Breast epithelium (tissue), 4 donors: Measurements from ENCODE around the gene TRPC4AP. TPM values are rescaled to one million over a fixed set of nuclear protein-coding genes. Genes with fewer than 3 reads are reported as not detected.
A peak's percentile ranks its signal among the peaks of the same experiment; 100 is the strongest.
"Not testable (repeated sequence)": the region's sequence is repeated elsewhere in the genome, so short reads cannot be mapped to it uniquely, and the experiment has no call there.

Source experiments
- DNase-seq, 2 donors: peaks; one replicate each; pipeline ENCODE4 v3.0.0-alpha.2; 2019; ENCODE audit warnings: low spot score in 2 of 2
- H3K27ac ChIP-seq, 2 donors: fragments of 200-600 bp; sonication (generic) in 1 of 2; one replicate each; pipeline ENCODE4 v1.5.1; 2016 to 2019; ENCODE audit warnings: mild to moderate bottlenecking in 1 of 2
- H3K27me3 ChIP-seq, 2 donors: fragments of 200-600 bp; sonication (generic) in 1 of 2; one replicate each; pipeline versions ENCODE4 v1.5.1 to v1.6.0; 2017 to 2019; ENCODE audit warnings: control low read depth in 1 of 2, mild to moderate bottlenecking in 1 of 2
- H3K36me3 ChIP-seq: fragments of 200-600 bp; one replicate; pipeline ENCODE4 v1.5.1; 2019
- H3K4me1 ChIP-seq, 2 donors: fragments of 200-600 bp; sonication (generic); one replicate each; pipeline ENCODE4 v1.5.1; 2016 to 2019; ENCODE audit warnings: control low read depth in 1 of 2
- H3K4me3 ChIP-seq, 3 donors: fragments of 200-600 bp; sonication (generic); 1 replicate in 2 of 3; 2 replicates in 1 of 3; pipeline ENCODE4 v1.5.1; 2016 to 2019; ENCODE audit warnings: mild to moderate bottlenecking in 3 of 3, moderate library complexity in 2 of 3
- H3K9me3 ChIP-seq, 2 donors: fragments of 200-600 bp; sonication (generic) in 1 of 2; one replicate each; pipeline ENCODE4 v1.5.1; 2016 to 2019; ENCODE audit warnings: control low read depth in 1 of 2
- POLR2A ChIP-seq: fragments of 450-650 bp; IDR thresholded peaks from one replicate; pipeline ENCODE4 v1.6.1; 2016; ENCODE audit warnings: antibody characterized with exemption, mild to moderate bottlenecking, moderate library complexity
- POLR2AphosphoS5 ChIP-seq, 3 donors: sonication (generic); formaldehyde crosslinking; IDR thresholded peaks; one replicate each; pipeline ENCODE4 v1.6.1; 2017; ENCODE audit warnings: antibody characterized with exemption in 3 of 3
- intact Hi-C: fragments of 100-400 bp; cut with DNase I; formaldehyde crosslinking; loops from one replicate; pipeline ENCODE4 v1.15.1; 2023; ENCODE audit warnings: low total_unique reads
- total RNA-seq, 3 donors: library from RNA; depleted of rRNA; stranded (reverse); fragments of >200 nt; gene quantifications; one replicate each; pipeline ENCODE4 v1.1.0, GENCODE V29; 2016
- TF ChIP-seq, protein P1 (sequence below), 3 donors: fragments of 450-650 bp; IDR thresholded peaks; one replicate each; pipeline ENCODE4 v1.5.1; 2016 to 2017; ENCODE audit warnings: antibody characterized with exemption in 3 of 3, mild to moderate bottlenecking in 3 of 3, moderate library complexity in 3 of 3

Gene TRPC4AP
- total RNA-seq, 3 donors from 2014 or later: 62.6 to 71.7 (median 69.5) TPM

DNA sequence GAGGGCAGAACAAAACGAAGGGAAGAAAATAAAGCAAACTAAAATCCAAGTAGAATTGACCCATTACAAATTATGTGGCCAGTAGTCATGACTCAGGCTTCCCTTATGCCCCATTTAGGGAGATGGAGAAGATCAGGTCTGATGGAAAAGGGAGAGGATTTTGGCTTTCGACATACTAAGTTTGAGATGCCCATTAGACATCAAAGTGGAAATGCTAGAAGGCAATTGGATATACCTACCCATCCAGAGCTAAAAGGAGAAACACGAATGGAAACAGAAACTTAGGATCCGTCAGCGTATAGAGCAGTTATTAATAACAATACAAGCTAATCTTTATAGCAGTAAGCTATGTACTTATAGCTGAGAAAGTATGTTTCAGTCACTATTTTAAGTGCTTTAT lies 4.8 kb downstream of the TRPC4AP start:
- intact Hi-C loops: no loop called here
- no peak for DNase-seq
- peaks cover 0 to 11% of the 10 kb centered on the region in 2 donors for H3K4me1 ChIP-seq
- TF ChIP-seq, protein P1, sequence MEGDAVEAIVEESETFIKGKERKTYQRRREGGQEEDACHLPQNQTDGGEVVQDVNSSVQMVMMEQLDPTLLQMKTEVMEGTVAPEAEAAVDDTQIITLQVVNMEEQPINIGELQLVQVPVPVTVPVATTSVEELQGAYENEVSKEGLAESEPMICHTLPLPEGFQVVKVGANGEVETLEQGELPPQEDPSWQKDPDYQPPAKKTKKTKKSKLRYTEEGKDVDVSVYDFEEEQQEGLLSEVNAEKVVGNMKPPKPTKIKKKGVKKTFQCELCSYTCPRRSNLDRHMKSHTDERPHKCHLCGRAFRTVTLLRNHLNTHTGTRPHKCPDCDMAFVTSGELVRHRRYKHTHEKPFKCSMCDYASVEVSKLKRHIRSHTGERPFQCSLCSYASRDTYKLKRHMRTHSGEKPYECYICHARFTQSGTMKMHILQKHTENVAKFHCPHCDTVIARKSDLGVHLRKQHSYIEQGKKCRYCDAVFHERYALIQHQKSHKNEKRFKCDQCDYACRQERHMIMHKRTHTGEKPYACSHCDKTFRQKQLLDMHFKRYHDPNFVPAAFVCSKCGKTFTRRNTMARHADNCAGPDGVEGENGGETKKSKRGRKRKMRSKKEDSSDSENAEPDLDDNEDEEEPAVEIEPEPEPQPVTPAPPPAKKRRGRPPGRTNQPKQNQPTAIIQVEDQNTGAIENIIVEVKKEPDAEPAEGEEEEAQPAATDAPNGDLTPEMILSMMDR (IDR thresholded peaks at IDR 0.05): no peak
- no peak for TF ChIP-seq POLR2A
- no peak for TF ChIP-seq POLR2AphosphoS5 (IDR thresholded peaks at IDR 0.05)
- H3K27ac ChIP-seq: peak overlapping the region; percentile 4 to 43
- no peaks in the 10 kb centered on the region for H3K27me3 ChIP-seq
- H3K4me3 ChIP-seq: no peak overlapping the region
- no peaks in the 10 kb centered on the region for H3K36me3 ChIP-seq
- no peaks in the 10 kb centered on the region for H3K9me3 ChIP-seq

DNA sequence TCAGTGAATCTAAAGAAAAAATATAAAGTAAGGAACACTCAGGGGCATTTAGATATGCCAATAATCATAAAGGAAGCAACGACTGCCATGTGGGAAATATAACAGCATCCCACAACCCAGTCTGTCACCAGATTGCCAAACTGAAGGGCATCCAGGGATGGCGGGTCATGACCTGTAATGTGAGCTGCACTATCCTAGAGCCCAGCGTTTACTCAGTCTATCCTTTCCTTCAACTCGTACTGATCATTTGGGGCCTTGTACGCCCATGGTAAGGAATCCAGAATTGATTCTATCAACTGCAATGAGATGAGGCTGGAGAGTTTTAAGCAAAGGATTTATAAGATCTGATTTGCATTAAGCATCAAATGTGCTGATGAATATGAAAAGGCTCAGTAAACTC lies 5.3 kb downstream of the TRPC4AP start:
- peaks cover 0 to 11% of the 10 kb centered on the region in 2 donors for H3K4me1 ChIP-seq
- intact Hi-C loops: no loop called here
- H3K27ac ChIP-seq: no peak overlapping the region
- no peaks in the 10 kb centered on the region for H3K27me3 ChIP-seq
- H3K4me3 ChIP-seq: no peak overlapping the region
- H3K36me3 ChIP-seq: no peaks in the 10 kb centered on the region
- no peaks in the 10 kb centered on the region for H3K9me3 ChIP-seq
- TF ChIP-seq, protein P1 (IDR thresholded peaks at IDR 0.05): no peak
- TF ChIP-seq POLR2A (no peak), POLR2AphosphoS5 (IDR thresholded peaks at IDR 0.05) (no peak)
- DNase-seq: no peak

- intact Hi-C loops: no loop called here
- H3K4me3 ChIP-seq: no peak overlapping the region
- TF ChIP-seq POLR2AphosphoS5 (IDR thresholded peaks at IDR 0.05): no peak
- no peak for TF ChIP-seq POLR2A
- TF ChIP-seq, protein P1 (IDR thresholded peaks at IDR 0.05): no peak
- H3K36me3 ChIP-seq: no peaks in the 10 kb centered on the region
- DNase-seq: no peak
- H3K4me1 ChIP-seq: peaks cover 0 to 11% of the 10 kb centered on the region in 2 donors
- H3K27me3 ChIP-seq: no peaks in the 10 kb centered on the region
- H3K27ac ChIP-seq: no peak overlapping the region
- H3K9me3 ChIP-seq: no peaks in the 10 kb centered on the region
These were observed 7.0 kb downstream of the TRPC4AP start for GRCh38 chr20:35085477-35086225.

DNA sequence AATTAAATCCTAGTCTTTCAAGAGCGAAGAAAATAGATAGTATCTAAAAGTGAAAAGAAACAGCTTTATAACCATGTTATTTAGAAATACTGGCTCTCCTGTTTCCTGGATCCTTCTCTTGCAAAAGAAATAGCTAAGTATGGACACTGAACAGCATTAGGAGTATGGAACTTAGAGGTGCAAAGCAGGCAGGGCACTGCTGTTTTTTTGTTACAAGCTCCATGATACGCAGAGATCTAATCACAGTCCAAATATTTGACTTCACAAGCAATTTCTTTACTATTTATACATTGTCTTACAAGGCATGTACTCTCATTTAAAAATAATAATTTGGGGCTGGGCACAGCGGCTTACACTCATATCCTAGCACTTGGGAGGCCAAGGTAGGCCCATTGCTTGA lies 7.6 kb downstream of the TRPC4AP start:
- Histone ChIP-seq H3K4me3 (no peak overlapping the region), H3K4me1 (peaks cover 0 to 11% of the 10 kb centered on the region in 2 donors), H3K36me3 (no peaks in the 10 kb centered on the region), H3K9me3 (no peaks in the 10 kb centered on the region), H3K27me3 (no peaks in the 10 kb centered on the region), H3K27ac (peak overlapping the region in 1 of 2 donors; percentile 8)
- DNase-seq: no peak
- intact Hi-C loops: no loop called here
- TF ChIP-seq POLR2AphosphoS5 (IDR thresholded peaks at IDR 0.05) (no peak), POLR2A (no peak)
- TF ChIP-seq, protein P1 (IDR thresholded peaks at IDR 0.05): no peak

- H3K4me1 ChIP-seq: not testable (repeated sequence)
These were observed 12.3 kb downstream of the TRPC4AP start for GRCh38 chr20:35080348-35080642.

More at GRCh38 chr20:35080348-35080642, 12.3 kb downstream of the TRPC4AP start:
- H3K4me3 ChIP-seq, DNase-seq, intact Hi-C loops, H3K36me3 ChIP-seq, H3K27ac ChIP-seq, H3K9me3 ChIP-seq, H3K27me3 ChIP-seq: not testable (repeated sequence)
